HG03575 (cell line): ENCODE results near the gene BSG.

Experiments
- ATAC-seq: cut with Tn5 transposase; IDR thresholded peaks from one replicate; pipeline ENCODE4 v1.9.1; 2021; ENCODE audit not compliant: unreplicated experiment, insufficient number of reproducible peaks, low FRiP score; ENCODE audit errors: extremely low read depth

The BSG gene

GRCh38 chr19:538641-539428 is 33.6 kb upstream of the BSG start:
- no peak for ATAC-seq

- no peak for ATAC-seq
Measured at GRCh38 chr19:539429-540030, 32.9 kb upstream of the BSG start.

- no peak for ATAC-seq
Measured at GRCh38 chr19:540867-541637, 31.3 kb upstream of the BSG start.

- no peak for ATAC-seq
Measured at GRCh38 chr19:541699-542098, 30.7 kb upstream of the BSG start.

- no peak for ATAC-seq
Measured at GRCh38 chr19:542173-542866, 30.1 kb upstream of the BSG start.

- no peak for ATAC-seq
Measured at GRCh38 chr19:543910-544608, 28.3 kb upstream of the BSG start, which contains the start of gene GZMM. Gene GZMM, plus strand, starts transcription at chr19:544053. Its CDS starts 19 bp downstream, at chr19:544072.

- ATAC-seq, result no peak
Measured at GRCh38 chr19:547117-547516, 25.3 kb upstream of the BSG start.

GRCh38 chr19:547836-548720 is 24.3 kb upstream of the BSG start:
- ATAC-seq, result no peak

GRCh38 chr19:548886-549830 is 23.2 kb upstream of the BSG start:
- no peak for ATAC-seq

GRCh38 chr19:554817-555216 is 17.6 kb upstream of the BSG start:
- ATAC-seq, result no peak

GRCh38 chr19:555474-555808 is 17.0 kb upstream of the BSG start:
- ATAC-seq, result no peak

- no peak for ATAC-seq
Measured at GRCh38 chr19:556611-557382, 15.6 kb upstream of the BSG start.

GRCh38 chr19:558770-559439 is 13.5 kb upstream of the BSG start:
- ATAC-seq, result no peak

- no peak for ATAC-seq
Measured at GRCh38 chr19:560121-560520, 12.3 kb upstream of the BSG start.

- no peak for ATAC-seq
Measured at GRCh38 chr19:566403-566802, 6.0 kb upstream of the BSG start.

GRCh38 chr19:566844-567243 is 5.6 kb upstream of the BSG start:
- no peak for ATAC-seq
